HepG2 (cell line): ENCODE measurements around the gene DTYMK. TPM values are rescaled to one million over a fixed set of nuclear protein-coding genes. Genes with fewer than 3 reads are reported as not detected.

ENCODE experiments used
- ATF4 ChIP-seq, 2 experiments: fragments of 450-650 bp in 1 of 2; sonication (generic) in 1 of 2; formaldehyde crosslinking; IDR thresholded peaks; 2 replicates each; pipeline versions ENCODE4 v1.5.0 to v1.8.0; 2020 to 2022; ENCODE audit warnings: mild to moderate bottlenecking in 1 of 2, missing genetic modification reagents in 1 of 2
- ATF7 ChIP-seq, 2 experiments: fragments of 450-650 bp in 1 of 2; sonication (generic) in 1 of 2; formaldehyde crosslinking in 1 of 2; IDR thresholded peaks; 2 replicates each; pipeline versions ENCODE4 v1.4.0 to v1.6.1; 2016 to 2020; ENCODE audit warnings: antibody characterized with exemption in 1 of 2, mild to moderate bottlenecking in 1 of 2, missing genetic modification reagents in 1 of 2
- CC2D1A ChIP-seq: sonication (generic); formaldehyde crosslinking; IDR thresholded peaks from 2 replicates; pipeline ENCODE4 v1.8.1; 2023; ENCODE audit warnings: mild to moderate bottlenecking, missing genetic modification reagents
- EHMT2 ChIP-seq: fragments of 200-600 bp; sonication (generic); IDR thresholded peaks from 2 replicates; pipeline ENCODE4 v1.7.0; 2017; ENCODE audit warnings: antibody characterized with exemption, low read depth, low read length, borderline replicate concordance
- GATAD1 ChIP-seq: IDR thresholded peaks from 2 replicates; pipeline ENCODE4 v1.6.1; 2016; ENCODE audit warnings: missing genetic modification reagents, missing compliant biosample characterization
- IKZF4 ChIP-seq: sonication (generic); formaldehyde crosslinking; IDR thresholded peaks from 2 replicates; pipeline ENCODE4 v1.5.1; 2020; ENCODE audit warnings: borderline replicate concordance, mild to moderate bottlenecking, low read depth, missing genetic modification reagents; ENCODE audit errors: not compliant biosample characterization
- KMT2B ChIP-seq: IDR thresholded peaks from 2 replicates; pipeline ENCODE4 v1.6.1; 2016; ENCODE audit warnings: missing genetic modification reagents, missing compliant biosample characterization
- NFE2L1 ChIP-seq: sonication (generic); formaldehyde crosslinking; IDR thresholded peaks from 2 replicates; pipeline ENCODE4 v1.4.0; 2020; ENCODE audit warnings: missing genetic modification reagents, mild to moderate bottlenecking, borderline replicate concordance
- PRPF4 ChIP-seq: fragments of 200-400 bp; formaldehyde crosslinking; IDR thresholded peaks from 2 replicates; pipeline ENCODE4 v1.6.1; 2016; ENCODE audit warnings: low read length, low read depth; ENCODE audit not compliant: poor library complexity, severe bottlenecking
- SIN3B ChIP-seq: fragments of 150-350 bp; IDR thresholded peaks from 2 replicates; pipeline ENCODE4 v1.6.1; 2014; ENCODE audit warnings: low read length
- TMF1 ChIP-seq: sonication (generic); formaldehyde crosslinking; IDR thresholded peaks from 2 replicates; pipeline ENCODE4 v1.8.1; 2022; ENCODE audit warnings: low read depth, missing genetic modification reagents
- ZFX ChIP-seq: sonication (generic); formaldehyde crosslinking; IDR thresholded peaks from 2 replicates; pipeline ENCODE4 v1.4.0; 2020; ENCODE audit warnings: mild to moderate bottlenecking, low read depth, missing genetic modification reagents, moderate library complexity
- ZNF263 ChIP-seq: sonication (generic); formaldehyde crosslinking; IDR thresholded peaks from 2 replicates; pipeline ENCODE4 v1.4.0; 2020; ENCODE audit warnings: missing genetic modification reagents
- ZNF367 ChIP-seq: sonication (generic); formaldehyde crosslinking; IDR thresholded peaks from 2 replicates; pipeline ENCODE4 v1.4.0; 2020; ENCODE audit warnings: missing genetic modification reagents, borderline replicate concordance
- ZNF562 ChIP-seq: sonication (generic); formaldehyde crosslinking; IDR thresholded peaks from 2 replicates; pipeline ENCODE4 v1.8.0; 2022; ENCODE audit warnings: missing genetic modification reagents, borderline replicate concordance
- ZSCAN29 ChIP-seq: sonication (generic); formaldehyde crosslinking; conservative IDR thresholded peaks from 2 replicates; pipeline ENCODE4 v1.4.0; 2020; ENCODE audit warnings: mild to moderate bottlenecking, missing genetic modification reagents
- polyA plus RNA-seq, 8 experiments: library from polyadenylated mRNA; depleted of rRNA in 3 of 8; stranded (reverse) in 7 of 8; unstranded in 1 of 8; fragments of >200 nt; fragmentation: Illumina TruSeq in 4 of 8; extraction: Trizol in 4 of 8; gene quantifications; 2 replicates each; pipeline versions ENCODE4 v1.2.1 to v1.2.3, GENCODE V29; 2011 to 2016; ENCODE audit warnings: low read depth in 4 of 8, missing spikeins in 1 of 8, mixed read lengths in 1 of 8; ENCODE audit not compliant: insufficient read depth in 1 of 8
- total RNA-seq, 5 experiments: library from RNA; depleted of rRNA; stranded (reverse); fragments of >200 nt; fragmentation: Illumina TruSeq; extraction: Trizol; gene quantifications; 2 replicates each; pipeline ENCODE4 v1.2.3, GENCODE V29; 2016; ENCODE audit warnings: low read depth in 1 of 5
- TF ChIP-seq, protein P1 (sequence below): sonication (generic); formaldehyde crosslinking; IDR thresholded peaks from 2 replicates; pipeline ENCODE4 v1.9.0; 2021; ENCODE audit warnings: mild to moderate bottlenecking, missing genetic modification reagents
- TF ChIP-seq, protein P2 (sequence below): sonication (generic); formaldehyde crosslinking; IDR thresholded peaks from 2 replicates; pipeline ENCODE4 v1.5.0; 2020; ENCODE audit warnings: missing genetic modification reagents
- TF ChIP-seq, protein P3 (sequence below): sonication (generic); formaldehyde crosslinking; IDR thresholded peaks from 2 replicates; pipeline ENCODE4 v1.4.0; 2020; ENCODE audit warnings: mild to moderate bottlenecking, missing genetic modification reagents

DTYMK gene
- total and polyA plus RNA-seq, 2 of the 13 experiments (the other 11 are each of a cell fraction or from before 2014, with no cell fraction given): 57.5 to 134 TPM

GRCh38 chr2:241653210-241653750 is 33.3 kb downstream of the DTYMK start (continued):
- 0 out of 2 replicates have a peak, but pooled peaks have one; percentile 82 for TF ChIP-seq ZSCAN29 (CRISPR knock-in tag)
- TF ChIP-seq IKZF4 (CRISPR knock-in tag): peak; percentile 18
- TF ChIP-seq GATAD1 (CRISPR knock-in tag): peak; percentile 69
- no peak for TF ChIP-seq TMF1 (CRISPR knock-in tag)
- TF ChIP-seq EHMT2: no peak
- TF ChIP-seq ZNF263 (CRISPR knock-in tag): no peak
- TF ChIP-seq ZNF367 (CRISPR knock-in tag): no peak
- TF ChIP-seq SIN3B: no peak
- no peak for TF ChIP-seq ATF4 (CRISPR knock-in tag; IDR thresholded peaks at IDR 0.05)
- TF ChIP-seq, protein P1, sequence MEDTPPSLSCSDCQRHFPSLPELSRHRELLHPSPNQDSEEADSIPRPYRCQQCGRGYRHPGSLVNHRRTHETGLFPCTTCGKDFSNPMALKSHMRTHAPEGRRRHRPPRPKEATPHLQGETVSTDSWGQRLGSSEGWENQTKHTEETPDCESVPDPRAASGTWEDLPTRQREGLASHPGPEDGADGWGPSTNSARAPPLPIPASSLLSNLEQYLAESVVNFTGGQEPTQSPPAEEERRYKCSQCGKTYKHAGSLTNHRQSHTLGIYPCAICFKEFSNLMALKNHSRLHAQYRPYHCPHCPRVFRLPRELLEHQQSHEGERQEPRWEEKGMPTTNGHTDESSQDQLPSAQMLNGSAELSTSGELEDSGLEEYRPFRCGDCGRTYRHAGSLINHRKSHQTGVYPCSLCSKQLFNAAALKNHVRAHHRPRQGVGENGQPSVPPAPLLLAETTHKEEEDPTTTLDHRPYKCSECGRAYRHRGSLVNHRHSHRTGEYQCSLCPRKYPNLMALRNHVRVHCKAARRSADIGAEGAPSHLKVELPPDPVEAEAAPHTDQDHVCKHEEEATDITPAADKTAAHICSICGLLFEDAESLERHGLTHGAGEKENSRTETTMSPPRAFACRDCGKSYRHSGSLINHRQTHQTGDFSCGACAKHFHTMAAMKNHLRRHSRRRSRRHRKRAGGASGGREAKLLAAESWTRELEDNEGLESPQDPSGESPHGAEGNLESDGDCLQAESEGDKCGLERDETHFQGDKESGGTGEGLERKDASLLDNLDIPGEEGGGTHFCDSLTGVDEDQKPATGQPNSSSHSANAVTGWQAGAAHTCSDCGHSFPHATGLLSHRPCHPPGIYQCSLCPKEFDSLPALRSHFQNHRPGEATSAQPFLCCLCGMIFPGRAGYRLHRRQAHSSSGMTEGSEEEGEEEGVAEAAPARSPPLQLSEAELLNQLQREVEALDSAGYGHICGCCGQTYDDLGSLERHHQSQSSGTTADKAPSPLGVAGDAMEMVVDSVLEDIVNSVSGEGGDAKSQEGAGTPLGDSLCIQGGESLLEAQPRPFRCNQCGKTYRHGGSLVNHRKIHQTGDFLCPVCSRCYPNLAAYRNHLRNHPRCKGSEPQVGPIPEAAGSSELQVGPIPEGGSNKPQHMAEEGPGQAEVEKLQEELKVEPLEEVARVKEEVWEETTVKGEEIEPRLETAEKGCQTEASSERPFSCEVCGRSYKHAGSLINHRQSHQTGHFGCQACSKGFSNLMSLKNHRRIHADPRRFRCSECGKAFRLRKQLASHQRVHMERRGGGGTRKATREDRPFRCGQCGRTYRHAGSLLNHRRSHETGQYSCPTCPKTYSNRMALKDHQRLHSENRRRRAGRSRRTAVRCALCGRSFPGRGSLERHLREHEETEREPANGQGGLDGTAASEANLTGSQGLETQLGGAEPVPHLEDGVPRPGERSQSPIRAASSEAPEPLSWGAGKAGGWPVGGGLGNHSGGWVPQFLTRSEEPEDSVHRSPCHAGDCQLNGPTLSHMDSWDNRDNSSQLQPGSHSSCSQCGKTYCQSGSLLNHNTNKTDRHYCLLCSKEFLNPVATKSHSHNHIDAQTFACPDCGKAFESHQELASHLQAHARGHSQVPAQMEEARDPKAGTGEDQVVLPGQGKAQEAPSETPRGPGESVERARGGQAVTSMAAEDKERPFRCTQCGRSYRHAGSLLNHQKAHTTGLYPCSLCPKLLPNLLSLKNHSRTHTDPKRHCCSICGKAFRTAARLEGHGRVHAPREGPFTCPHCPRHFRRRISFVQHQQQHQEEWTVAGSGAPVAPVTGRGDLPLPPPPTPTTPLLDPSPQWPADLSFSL (CRISPR knock-in tag): no peak
- no peak for TF ChIP-seq PRPF4
- TF ChIP-seq, protein P2, sequence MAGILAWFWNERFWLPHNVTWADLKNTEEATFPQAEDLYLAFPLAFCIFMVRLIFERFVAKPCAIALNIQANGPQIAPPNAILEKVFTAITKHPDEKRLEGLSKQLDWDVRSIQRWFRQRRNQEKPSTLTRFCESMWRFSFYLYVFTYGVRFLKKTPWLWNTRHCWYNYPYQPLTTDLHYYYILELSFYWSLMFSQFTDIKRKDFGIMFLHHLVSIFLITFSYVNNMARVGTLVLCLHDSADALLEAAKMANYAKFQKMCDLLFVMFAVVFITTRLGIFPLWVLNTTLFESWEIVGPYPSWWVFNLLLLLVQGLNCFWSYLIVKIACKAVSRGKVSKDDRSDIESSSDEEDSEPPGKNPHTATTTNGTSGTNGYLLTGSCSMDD (CRISPR knock-in tag): no peak
- TF ChIP-seq NFE2L1 (CRISPR knock-in tag): no peak
- peak; percentile 75; the same call in 1 of the 2 replicates for TF ChIP-seq CC2D1A (CRISPR knock-in tag)
- TF ChIP-seq, protein P3, sequence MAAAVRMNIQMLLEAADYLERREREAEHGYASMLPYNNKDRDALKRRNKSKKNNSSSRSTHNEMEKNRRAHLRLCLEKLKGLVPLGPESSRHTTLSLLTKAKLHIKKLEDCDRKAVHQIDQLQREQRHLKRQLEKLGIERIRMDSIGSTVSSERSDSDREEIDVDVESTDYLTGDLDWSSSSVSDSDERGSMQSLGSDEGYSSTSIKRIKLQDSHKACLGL (CRISPR knock-in tag): peak; percentile 67; the same call in 1 of the 2 replicates
- TF ChIP-seq ZNF562 (CRISPR knock-in tag): no peak
- peak; percentile 97 for TF ChIP-seq ZFX (CRISPR knock-in tag)
- TF ChIP-seq ATF7 (IDR thresholded peaks at IDR 0.05): no peak
- TF ChIP-seq ATF7 (CRISPR knock-in tag; IDR thresholded peaks at IDR 0.05): peak; percentile 79; the same call in 1 of the 2 replicates
- TF ChIP-seq KMT2B (CRISPR knock-in tag): peak; percentile 68
